GM08714 (cell line): Measurements from ENCODE around the gene CACNB4.
"Not testable (repeated sequence)": the region's sequence is repeated elsewhere in the genome, so short reads cannot be mapped to it uniquely, and the experiment has no call there.

Experiments
- H3K4me3 ChIP-seq: fragments of 200-500 bp; sonication (Bioruptor generic); 2 replicates; pipeline ENCODE4 v1.5.1; 2014; ENCODE audit warnings: mild to moderate bottlenecking, low read length, inconsistent platforms
- ZNF274 ChIP-seq: IDR thresholded peaks from 2 replicates; pipeline ENCODE4 v1.6.1; 2012; ENCODE audit warnings: mild to moderate bottlenecking, low read depth, low read length

Gene CACNB4

DNA sequence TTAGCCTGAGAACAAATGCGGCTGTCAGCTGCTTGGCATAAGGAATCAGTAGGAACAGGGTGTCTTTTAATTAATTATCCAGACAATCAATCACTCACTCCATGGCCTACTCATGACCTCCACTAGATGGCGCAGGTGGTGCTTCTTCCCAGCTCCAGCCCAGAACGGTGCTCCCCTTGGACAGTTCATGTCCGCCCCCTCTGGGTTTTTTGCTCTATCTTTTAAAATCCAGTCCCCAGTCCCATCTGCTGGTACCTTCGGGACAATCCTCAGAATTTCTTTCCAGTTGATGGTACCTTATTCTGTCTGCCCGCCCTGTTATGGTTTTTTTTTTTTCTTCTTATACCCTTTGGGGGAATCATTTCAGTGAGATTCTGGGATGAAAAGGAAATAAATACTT is 99.8 kb downstream of the CACNB4 start:
- no peak for TF ChIP-seq ZNF274
- no peak overlapping the region for H3K4me3 ChIP-seq

DNA sequence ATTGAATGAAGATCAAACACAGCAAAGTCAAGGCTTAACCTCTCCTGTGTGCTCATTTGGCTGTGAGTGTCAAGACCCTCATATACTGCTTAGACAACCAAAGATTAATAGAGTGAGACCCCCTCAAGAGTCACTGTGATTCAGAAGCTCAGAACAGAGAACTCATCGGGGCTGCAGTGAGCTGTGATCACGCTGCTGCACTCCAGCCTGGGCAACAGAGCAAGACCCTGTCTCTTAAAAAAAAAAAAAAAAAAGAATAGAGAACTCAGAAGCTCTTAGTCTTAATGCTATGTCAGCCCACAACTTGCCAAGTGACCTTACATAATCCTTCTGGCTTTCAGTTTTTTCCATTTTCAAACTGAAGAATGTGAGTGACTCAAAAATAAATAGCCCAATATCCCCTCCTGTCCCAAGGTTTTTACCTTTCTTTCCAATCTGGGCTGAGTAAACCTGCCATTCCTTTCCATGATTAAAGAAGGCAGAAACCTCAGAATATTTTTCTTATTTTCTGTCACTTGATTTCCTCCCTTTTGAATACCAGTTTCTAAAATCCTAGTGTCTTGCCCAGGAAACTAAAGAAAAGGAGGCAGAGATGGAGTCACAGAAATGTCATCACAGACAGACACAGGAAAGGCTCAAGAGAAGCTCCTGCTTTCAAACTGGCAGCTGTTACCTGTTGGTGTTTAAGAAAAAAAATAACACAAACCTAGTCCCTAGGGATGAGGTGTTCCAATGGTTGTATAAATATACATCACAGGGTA is 102.4 kb downstream of the CACNB4 start:
- H3K4me3 ChIP-seq = no peak overlapping the region
- TF ChIP-seq ZNF274 = no peak

DNA sequence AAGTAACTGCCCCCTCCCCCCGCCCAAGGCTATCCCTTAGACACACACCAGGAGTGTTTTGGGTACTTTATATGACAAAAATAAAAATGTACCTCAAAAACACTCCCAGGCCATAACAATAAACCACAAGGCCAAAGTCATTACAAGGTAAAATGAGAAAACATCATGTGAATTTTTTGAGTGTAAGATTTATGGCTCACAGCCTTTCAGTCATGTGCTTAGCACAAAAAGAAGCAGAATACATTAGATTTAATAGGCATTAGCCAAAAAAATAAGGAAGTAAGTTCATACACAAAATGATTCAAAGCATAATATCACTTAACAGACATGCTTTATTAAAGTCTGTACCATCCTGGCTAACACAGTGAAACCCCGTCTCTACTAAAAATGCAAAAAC is 103.7 kb downstream of the CACNB4 start:
- no peak overlapping the region for H3K4me3 ChIP-seq
- no peak for TF ChIP-seq ZNF274

DNA sequence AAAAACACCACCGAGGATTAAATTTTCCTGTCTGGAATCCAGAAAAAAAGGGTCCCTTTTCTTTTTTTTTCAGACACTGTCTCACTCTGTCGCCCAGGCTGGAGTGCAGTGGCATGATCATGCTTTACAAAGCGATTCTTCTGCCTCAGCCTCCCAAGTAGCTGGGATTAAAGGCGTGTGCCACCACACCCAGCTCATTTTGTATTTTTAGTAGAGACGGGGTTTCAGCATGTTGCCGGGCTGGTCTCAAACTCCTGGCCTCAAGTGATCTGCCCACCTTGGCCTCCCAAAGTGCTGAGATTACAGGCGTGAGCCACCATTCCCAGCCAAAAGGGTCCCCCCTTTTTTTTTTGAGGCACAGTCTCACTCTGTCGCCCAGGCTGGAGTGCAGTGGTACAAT is 104.7 kb downstream of the CACNB4 start:
- H3K4me3 ChIP-seq = not testable (repeated sequence)

DNA sequence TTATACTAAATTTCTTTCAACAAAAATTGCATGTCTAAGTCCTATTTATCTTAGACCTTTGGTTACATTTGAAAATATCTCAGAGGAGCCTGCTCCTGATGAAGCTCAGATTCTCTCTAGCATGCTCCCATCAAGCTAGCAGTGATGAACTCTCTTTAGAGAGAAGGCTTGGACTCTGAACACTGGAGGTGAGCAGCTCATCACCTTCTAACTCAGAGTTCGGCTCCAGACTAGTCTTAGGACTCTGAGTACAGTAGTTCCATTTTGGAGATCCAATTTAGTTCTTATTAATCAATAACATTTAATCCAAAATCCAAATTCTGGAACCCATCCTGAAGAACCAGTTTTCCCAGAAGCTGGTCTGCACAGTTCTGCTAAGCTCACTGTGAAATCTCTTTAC is 107.8 kb downstream of the CACNB4 start:
- H3K4me3 ChIP-seq = no peak overlapping the region
- TF ChIP-seq ZNF274 = no peak

DNA sequence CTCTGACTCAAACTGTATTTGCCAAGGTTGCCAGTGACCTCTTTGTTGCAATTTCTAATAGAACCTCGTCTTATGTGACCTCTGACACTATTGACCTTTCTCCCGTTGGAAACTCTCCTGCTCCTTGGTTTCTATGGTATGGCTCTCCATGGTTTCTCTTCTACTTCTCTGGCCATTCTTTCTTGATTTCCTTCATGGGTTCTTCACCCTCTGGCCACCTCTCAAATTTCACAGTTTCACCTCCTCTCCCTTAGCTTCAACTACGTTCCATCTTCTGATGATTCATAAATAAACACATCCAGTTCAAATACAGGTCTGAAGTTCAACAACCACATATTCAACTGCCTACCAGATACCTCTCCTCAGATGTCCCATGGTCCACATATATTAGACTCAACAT is 109.5 kb downstream of the CACNB4 start:
- TF ChIP-seq ZNF274 = no peak
- H3K4me3 ChIP-seq = no peak overlapping the region

DNA sequence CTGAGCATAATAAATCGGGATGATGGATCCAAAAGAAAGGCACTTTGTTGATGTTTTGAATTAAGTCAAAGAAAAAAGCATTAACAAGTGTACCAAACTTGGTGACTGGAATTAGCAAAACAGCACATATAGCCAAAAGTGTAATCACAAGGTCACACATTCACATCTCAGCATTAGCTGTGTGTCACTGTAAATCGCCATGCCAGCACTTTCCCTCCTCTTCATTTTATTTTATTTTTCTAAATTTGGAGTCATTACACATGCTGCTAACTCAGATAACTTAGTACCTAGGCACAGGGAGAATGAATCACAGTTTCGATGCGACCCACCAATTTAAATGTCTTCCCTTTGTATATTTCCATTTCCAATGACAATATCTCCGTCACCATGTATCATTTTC is 111.4 kb downstream of the CACNB4 start:
- no peak overlapping the region for H3K4me3 ChIP-seq
- no peak for TF ChIP-seq ZNF274

DNA sequence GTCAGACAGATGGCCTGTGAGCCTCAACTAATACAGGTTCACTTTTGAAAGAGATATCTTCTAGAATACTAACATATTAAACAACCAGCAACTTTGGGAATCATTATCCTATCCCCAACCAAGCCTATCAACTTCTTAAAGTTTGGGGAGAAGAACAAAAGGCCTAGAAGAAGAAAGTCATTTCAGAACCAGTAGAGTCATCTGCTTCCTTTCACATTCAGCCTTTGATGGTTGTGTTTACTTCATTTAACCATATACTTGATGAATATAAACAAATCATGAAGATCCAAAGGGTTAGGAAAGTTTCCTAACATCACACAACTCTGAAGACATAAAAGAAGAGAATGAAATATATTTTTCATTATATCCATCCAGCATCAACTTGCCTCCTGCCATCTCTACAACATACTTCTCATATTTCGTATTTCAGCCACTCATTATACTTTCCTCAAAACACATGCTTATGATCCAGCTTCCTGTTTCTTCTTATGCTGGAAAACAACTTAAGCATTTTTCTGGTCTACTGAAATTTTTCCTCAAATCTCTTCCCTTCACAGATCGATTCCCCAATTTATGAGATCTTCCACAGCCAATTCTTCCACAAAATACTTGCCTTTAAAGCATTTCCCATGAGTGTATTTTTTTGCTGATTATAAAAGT is 114.3 kb downstream of the CACNB4 start:
- no peak for TF ChIP-seq ZNF274
- H3K4me3 ChIP-seq = no peak overlapping the region

DNA sequence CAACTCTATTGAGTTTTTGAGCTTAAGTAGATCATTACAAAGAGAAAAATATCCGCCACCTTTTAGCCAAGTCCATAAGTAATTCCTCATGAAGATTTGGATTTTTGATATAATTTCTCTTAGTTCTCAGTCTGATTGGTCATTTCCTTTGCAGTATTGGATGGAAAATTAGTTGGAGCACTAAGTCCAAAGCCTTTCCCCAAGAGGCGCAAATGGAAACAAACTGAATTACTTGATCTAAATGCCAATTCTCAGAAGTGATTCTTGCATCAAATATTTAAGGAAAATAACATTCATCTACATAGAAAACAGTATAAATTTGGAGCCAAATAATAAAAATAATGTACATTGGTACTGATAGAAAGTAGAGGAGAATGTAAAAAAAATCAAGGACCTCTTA is 115.6 kb downstream of the CACNB4 start:
- H3K4me3 ChIP-seq = no peak overlapping the region
- no peak for TF ChIP-seq ZNF274

DNA sequence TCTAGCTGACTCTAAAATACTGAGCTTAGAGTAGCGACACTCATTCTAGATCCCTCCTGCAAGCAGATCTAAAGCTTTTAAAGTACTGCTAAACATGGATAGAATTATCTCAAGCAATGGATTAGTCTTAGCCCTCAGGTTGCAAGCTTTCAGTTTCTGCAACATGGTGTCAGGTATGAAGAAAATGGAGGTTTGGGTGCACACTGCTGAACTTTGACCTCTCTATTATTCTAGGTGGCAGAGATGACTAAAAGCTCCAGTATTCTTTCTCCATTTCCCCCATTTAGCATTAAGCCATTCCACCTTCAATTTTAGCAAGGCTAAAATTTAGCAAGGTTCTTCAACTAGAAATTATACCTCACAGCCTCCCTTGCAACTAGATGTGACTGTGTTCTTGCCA is 117.0 kb downstream of the CACNB4 start:
- TF ChIP-seq ZNF274 = no peak
- H3K4me3 ChIP-seq = no peak overlapping the region

DNA sequence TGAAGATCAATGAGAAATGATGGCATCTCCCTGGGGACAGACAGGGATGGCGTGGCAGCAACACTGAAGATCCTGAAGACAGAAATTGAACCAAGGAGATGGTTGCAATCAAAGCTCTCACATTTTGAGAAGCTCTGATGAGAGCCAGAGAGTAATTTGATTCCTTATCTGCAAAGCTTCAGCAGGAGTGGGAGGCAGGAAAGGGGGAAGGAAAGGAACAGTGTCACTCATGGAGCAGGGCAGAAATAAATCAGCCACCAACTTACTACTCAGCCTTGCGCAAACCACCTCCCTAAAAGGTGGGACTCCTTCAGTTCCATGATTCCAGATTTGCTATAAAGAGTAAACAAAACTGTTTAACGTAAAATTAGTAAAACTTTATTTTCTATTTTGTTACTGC is 119.2 kb downstream of the CACNB4 start:
- H3K4me3 ChIP-seq = no peak overlapping the region
- TF ChIP-seq ZNF274 = no peak

DNA sequence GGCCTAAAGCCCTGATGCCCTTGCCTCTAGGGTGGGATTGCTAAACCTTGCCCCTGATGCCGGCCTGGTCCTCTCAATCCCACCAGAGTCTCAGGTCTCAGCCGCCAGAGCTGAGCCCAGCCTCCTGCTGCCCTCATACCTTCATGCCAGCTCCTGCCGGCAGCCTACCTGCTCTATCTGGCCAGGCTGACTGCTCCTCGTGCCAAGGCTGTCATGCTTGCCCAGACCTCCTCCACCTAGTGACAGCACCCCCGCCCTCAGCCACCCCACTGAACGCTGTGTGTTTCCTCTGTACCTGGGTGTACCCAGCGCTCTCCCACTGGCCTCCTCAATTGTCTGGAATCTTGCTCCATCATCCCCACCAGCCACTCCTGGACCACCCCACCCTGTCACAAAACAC is 120.1 kb downstream of the CACNB4 start:
- H3K4me3 ChIP-seq = no peak overlapping the region
- TF ChIP-seq ZNF274 = no peak

DNA sequence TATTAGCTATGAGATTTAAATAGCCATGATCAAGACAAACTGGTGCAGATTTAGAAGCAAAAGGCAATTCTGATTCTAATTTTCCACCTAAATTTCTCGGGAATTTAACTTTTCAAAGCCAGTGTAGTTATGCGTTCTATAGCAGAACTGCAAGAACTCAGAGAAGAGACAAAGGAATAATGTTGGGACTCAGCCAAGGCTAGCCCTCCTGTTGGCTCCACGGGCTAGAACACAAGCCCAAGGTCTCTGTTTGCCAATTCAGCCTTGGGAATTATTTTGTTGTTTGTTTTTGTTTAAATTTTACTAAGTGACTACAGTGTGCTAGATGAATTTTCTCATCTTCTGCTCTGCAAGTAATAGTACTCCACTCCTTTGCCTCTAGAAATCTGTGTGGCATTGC is 121.2 kb downstream of the CACNB4 start:
- TF ChIP-seq ZNF274 = no peak
- H3K4me3 ChIP-seq = no peak overlapping the region

DNA sequence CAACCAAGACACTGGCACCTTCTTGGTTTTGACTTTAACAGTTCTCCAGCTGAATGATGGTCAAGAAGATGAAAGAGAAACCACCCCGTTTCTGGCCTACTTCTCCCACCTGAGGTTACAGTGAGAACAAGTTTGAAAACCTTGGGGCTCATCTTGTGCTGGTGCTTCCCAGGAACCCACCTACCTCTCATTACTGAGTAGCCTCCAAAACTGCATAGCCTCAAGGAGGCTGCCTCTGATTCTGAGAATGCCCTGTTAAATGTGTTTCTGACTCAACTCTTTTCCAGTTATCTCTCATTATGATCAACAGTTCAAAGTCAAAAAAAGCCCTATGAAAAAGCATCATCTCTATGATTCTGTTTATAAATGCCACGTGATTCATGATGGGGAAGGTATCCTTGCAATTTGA is 121.9 kb downstream of the CACNB4 start:
- TF ChIP-seq ZNF274 = no peak
- no peak overlapping the region for H3K4me3 ChIP-seq

DNA sequence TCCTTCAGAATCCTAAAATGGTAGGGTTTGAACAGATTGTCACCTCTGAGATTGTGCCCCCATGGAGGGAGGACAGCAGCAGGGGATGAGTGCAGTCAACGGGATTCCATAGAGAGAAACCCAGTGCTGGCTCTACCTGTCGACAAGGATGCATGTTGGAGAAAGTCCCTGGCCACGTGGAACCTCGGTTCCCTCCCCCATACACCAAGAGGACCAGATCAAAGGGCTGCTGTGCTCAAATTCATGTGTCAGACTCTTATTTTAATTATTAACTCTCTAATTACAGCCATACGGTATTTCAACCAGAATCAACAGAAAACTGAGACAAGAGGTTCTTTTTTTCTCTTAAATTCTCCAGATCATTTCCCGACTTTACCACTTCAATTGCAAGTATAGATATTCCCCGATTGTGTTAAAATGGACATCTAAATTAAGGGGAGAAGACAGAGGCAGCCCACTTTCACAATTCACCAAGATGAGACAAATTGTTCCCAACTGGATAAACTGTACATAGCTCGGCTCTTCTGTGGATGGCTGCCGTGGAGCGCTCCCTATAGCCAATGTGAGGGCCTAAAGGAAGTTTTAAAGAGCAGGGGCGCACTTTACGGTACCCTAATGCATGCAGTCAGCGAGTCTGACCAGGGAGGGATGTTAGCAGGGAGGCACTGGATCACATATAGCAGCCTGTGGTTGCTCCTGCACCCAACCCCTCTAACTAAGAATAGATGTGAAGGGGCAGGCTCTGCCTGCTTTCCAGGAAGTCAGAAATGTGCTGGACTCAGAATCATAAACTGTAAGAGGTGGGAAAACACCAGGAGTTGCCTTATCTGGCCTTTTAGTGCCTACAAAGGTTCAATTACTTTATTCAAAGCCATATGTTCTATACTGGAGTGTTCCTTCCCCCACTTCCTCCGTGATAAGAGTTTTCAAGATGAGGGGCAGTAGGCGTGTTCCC is 123.1 kb downstream of the CACNB4 start:
- H3K4me3 ChIP-seq = no peak overlapping the region
- TF ChIP-seq ZNF274 = no peak

DNA sequence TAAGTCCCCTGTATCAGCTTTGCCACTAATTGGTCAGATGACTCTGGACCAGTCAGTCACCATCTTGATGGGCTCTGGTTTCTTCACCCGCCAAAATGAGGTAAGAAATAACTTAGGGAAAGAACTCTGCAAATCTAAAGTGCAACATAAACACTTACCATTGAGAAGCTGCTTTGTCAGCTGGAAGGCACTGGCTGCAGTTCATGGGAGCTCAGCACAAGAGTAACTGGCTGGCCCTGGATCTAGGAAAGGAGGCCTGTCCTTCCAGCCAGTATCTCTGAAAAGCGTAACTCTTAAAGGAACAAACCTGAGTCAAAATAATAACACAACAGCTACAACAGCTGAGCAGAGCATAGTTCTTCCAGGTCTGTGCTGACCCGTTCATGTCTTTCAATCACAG is 123.9 kb downstream of the CACNB4 start:
- H3K4me3 ChIP-seq = no peak overlapping the region
- no peak for TF ChIP-seq ZNF274
